Measurements from ENCODE around the gene ERBIN. TPM values are rescaled to one million over a fixed set of nuclear protein-coding genes. Genes with fewer than 3 reads are reported as not detected.

The ERBIN gene
- total and polyA plus RNA-seq, 10 of the 15 experiments (the other 5 are each of a cell fraction or from before 2014, with no cell fraction given) = 9.5 to 91.1 (median 49.4) TPM

GRCh38 chr5:65926893-65927292 is 518 bp downstream of the ERBIN start:
- Histone ChIP-seq H3K27me3 (replicated peaks in 1 of 2; ENCODE audit: control insufficient read depth in 2 of 2, insufficient read depth in 2 of 2, low read length in 1 of 2) (no peaks in the 10 kb centered on the region), H3K9ac (ENCODE audit: control insufficient read depth, insufficient read depth, low read length) (peak overlapping the region; percentile 94), H3K4me2 (ENCODE audit: control insufficient read depth, insufficient read depth) (no peak overlapping the region), H3K27ac (ENCODE audit: control insufficient read depth, insufficient read depth) (peak overlapping the region; percentile 96), H3K9me3 (replicated peaks; ENCODE audit: control insufficient read depth, insufficient read depth, low read length) (no peaks in the 10 kb centered on the region), H3K36me3 (ENCODE audit: control insufficient read depth in 2 of 2, insufficient read depth in 2 of 2, low read length in 1 of 2) (peaks cover 0 to 3% of the 10 kb centered on the region in 2 experiments; a peak in 2 of 4 replicates), H2AFZ (ENCODE audit: control insufficient read depth, low read depth, low read length) (peak overlapping the region; percentile 76; the same call in 1 of the 2 replicates), H4K20me1 (ENCODE audit: control insufficient read depth, insufficient read depth) (no peaks in the 10 kb centered on the region), H3K4me3 (peak overlapping the region; percentile 85), H3K79me2 (ENCODE audit: control insufficient read depth, insufficient read depth, low read length) (peaks cover 64% of the 10 kb centered on the region), H3K4me1 (ENCODE audit: control insufficient read depth, insufficient read depth, low read length) (0 out of 2 replicates have a peak, but pooled peaks cover 5% of the 10 kb centered on the region)
- in situ Hi-C loops (cut with MboI) (no loop called here), intact Hi-C loops (cut with micrococcal nuclease; ENCODE audit: unreplicated experiment) (loop anchor here (2.0 to 5.0 kb wide), 7 partner anchors 35 to 302 kb away; partner anchors contain the start of genes NLN, SGTB, SHLD3 and SREK1)
- under 1% methylated on average over 16 of the region's 16 CpGs for WGBS (ENCODE audit: insufficient coverage, insufficient replicate concordance, low lambda C conversion rate, missing lambda C conversion rate)
- ATAC-seq (no peak), FAIRE-seq (no peak), DNase-seq (ENCODE audit: low read depth, low spot score) (no peak)
- BruUV-seq (replicated peaks) = no TSS peak
- TF ChIP-seq IRF3 (IDR thresholded peaks at IDR 0.05) (no peak), POLR2A (IDR thresholded peaks at IDR 0.05; ENCODE audit: low read depth, low read length) (no peak), NBN (IDR thresholded peaks at IDR 0.05) (0 out of 2 replicates have a peak, but pooled peaks have one; percentile 2), RB1 (IDR thresholded peaks at IDR 0.05; ENCODE audit: borderline replicate concordance) (no peak)
- ChIA-PET CTCF (interaction anchor here (0.6 to 1.5 kb wide), 2 partner anchors 42 to 61 kb away, joined by 3 to 4 read pairs; no protein-coding TSS in a partner anchor), RAD21 (ENCODE audit: unreplicated experiment) (interaction anchor here (1.0 to 1.7 kb wide), 5 partner anchors 35 to 184 kb away, joined by 3 to 6 read pairs (median 3); no protein-coding TSS in a partner anchor), SMC1A (ENCODE audit: uncharacterized antibody, unreplicated experiment) (interaction anchor here (0.6 to 4.8 kb wide), 9 partner anchors 10 to 217 kb away, joined by 3 to 21 read pairs (median 3); partner anchors contain the start of gene SREK1), POLR2A (interaction anchor here (0.6 to 2.4 kb wide), 5 partner anchors 43 to 1278 kb away, joined by 3 to 17 read pairs (median 3); no protein-coding TSS in a partner anchor)

All from GM12878 (cell line).